IPS-18c (cell line): ENCODE data around the gene ARL2BP.
"Not testable (repeated sequence)": the region's sequence is repeated elsewhere in the genome, so short reads cannot be mapped to it uniquely, and the experiment has no call there.

Experiments
- H3K4me3 ChIP-seq: 2 replicates; pipeline ENCODE4 v1.7.0; 2013; ENCODE audit warnings: low read depth, mild to moderate bottlenecking, low read length, moderate library complexity; ENCODE audit not compliant: insufficient read depth
- H3K9me3 ChIP-seq: one replicate; pipeline ENCODE4 v1.6.1; 2013; ENCODE audit warnings: mild to moderate bottlenecking, low read length, moderate library complexity; ENCODE audit not compliant: control insufficient read depth, insufficient read depth

The ARL2BP gene

DNA sequence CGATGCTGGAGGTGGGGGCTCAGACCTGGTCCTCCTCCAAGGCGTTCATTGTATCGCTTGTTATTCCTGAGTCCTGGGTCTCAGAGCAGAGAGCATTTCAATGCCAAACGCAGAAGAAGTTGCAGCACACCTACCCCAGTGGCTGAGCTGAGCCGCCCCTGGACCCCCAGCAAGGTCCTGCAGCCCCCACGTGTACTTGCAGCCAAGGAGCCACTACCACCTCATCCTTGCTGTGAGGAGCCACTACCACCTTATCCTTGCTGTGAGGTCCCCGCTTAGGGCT lies 25.9 kb downstream of the ARL2BP start:
- Histone ChIP-seq H3K4me3 (no peak overlapping the region), H3K9me3 (no peaks in the 10 kb centered on the region)

DNA sequence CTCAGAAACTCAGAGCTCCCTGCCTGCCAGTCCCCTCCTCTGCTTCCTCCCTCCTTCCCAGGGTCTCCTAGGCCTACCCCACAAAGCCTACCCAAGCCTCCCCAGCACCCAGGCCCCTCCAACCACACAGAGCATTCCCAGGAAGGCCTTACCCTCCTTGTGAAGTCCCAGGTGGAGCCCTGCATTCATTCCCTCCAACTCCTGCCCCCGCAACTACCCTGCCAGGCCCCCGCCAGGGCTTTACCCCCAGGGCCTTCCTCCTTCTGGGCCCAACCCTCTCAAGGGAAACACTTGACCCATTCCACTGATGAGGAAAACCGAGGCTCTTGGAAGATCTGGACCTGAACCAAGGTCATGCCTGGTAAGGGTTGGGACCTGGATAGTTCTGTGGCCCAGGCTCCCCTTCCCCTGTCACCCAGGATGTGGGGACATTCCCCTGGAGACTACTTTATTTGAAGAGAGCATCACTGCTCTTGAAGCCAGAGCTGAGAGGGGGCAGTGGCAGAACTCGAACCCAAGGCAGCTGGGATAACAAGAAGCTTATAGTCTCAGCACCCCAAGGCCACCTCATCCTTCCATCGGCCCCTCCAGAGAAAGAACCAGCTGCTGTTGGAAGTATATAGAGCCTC lies 26.9 kb downstream of the ARL2BP start:
- H3K9me3 ChIP-seq, result no peaks in the 10 kb centered on the region
- H3K4me3 ChIP-seq, result no peak overlapping the region

DNA sequence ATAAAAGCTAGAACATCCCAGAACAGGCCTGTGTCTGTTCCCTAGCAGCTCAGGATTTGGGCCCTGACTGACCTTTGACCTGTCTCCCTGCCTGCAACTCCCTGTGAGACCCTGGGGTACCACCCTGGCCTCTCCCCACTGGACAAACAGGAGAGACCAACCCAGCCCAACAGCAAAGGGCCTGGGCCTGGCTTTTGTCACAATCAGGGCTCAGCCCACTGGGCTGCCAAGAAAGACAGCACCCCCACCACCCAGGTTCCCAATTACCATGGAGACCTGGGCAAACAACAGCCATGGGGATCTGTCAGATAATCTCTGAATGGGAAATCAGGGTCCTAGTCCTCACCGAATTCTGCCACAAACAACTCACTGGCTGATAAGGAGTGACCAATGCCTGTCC lies 28.3 kb downstream of the ARL2BP start:
- Histone ChIP-seq H3K9me3 (no peaks in the 10 kb centered on the region), H3K4me3 (no peak overlapping the region)

DNA sequence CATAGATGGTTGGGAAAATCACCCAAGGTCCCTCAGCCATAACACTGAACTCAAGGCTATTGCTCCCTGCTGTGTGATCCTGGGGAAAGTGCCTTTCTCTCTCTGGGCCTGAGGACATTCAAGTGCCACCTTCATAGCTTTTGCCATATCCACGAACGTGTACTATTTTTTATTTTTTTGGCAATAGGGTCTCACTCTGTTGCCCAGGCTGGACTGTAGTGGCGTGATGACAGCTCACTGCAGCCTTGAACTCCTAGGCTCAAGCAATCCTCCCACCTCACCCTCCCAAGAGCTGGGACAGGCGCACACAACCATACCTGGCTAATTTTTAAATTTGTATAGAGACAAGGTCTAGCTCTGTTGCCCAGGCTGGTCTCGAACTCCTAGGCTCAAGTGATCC lies 28.8 kb downstream of the ARL2BP start:
- no peaks in the 10 kb centered on the region for H3K9me3 ChIP-seq
- H3K4me3 ChIP-seq, result no peak overlapping the region

DNA sequence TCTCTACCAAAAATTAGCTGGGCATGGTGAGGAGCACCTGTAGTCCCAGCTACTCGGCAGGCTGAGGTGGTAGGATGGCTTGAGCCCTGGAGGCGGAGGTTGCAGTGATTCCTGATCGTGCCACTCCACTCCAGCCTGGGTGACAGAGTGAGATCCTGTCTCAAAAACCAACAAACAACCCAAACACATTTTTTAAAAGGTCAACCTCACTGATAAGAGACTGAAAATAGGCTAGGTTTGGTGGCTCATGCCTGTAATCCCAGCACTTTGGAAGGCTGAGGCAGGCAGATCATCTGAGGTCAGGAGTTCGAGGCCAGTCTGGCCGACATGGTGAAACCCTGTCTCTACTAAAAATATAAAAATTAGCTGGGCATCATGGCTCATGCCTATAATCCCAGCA lies 30.9 kb downstream of the ARL2BP start:
- H3K9me3 ChIP-seq, H3K4me3 ChIP-seq: not testable (repeated sequence)

DNA sequence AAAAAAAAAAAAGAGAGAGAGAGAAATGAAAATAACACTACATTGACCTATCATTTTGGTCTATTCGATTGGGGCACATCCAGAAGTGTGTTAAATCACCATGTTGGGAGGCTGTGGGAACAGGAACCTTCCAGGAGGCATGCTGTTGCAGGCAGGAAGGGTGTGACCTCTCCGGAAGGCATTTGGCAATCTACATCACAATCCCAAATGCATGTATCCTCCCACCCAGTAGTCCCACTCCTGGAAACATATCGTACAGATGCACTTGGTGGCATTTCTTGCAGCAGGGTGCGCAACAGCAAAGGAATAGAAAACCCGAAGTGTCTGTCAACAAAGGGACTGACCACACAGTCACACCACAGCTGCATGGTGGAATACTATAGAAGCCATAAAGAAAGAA lies 31.5 kb downstream of the ARL2BP start:
- H3K4me3 ChIP-seq, result no peak overlapping the region
- no peaks in the 10 kb centered on the region for H3K9me3 ChIP-seq

DNA sequence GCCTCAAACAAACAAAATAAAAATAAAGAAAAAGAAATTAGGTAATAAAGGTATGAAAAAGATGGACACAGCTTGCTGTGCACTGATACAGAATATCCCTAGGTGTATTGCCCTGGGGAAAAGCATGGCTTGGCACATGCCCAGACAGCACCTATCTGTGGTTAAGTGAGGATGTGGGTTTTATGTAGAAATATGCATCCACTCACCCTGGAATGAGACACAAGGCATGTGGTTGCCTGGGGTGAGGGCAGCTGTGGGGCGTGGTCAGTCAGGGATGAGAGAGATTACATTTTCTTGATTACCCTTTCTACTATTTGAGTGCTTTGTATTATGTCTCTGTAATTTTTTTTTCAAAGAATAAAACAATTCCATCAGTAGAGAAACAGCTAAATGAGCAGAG lies 32.5 kb downstream of the ARL2BP start:
- Histone ChIP-seq H3K9me3 (no peaks in the 10 kb centered on the region), H3K4me3 (no peak overlapping the region)

DNA sequence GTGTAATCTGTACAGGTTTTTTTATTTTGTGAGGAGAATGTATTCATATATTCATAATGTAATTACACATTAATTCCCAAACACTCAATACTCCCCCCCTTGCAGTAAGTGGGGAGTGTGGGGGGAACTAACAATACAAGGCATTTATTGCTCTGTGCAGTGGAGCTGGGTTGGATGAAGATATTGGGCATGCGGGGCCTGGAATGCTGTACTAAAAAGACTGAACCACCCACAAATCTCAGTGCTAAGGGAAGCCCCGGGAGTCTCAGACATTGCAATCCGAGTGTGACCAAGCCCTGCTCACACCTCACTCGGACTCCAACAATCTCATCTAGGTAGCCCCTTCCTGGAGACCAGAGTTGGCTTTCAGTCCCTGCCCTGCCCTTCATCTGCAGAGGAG lies 33.4 kb downstream of the ARL2BP start:
- no peaks in the 10 kb centered on the region for H3K9me3 ChIP-seq
- H3K4me3 ChIP-seq, result no peak overlapping the region

DNA sequence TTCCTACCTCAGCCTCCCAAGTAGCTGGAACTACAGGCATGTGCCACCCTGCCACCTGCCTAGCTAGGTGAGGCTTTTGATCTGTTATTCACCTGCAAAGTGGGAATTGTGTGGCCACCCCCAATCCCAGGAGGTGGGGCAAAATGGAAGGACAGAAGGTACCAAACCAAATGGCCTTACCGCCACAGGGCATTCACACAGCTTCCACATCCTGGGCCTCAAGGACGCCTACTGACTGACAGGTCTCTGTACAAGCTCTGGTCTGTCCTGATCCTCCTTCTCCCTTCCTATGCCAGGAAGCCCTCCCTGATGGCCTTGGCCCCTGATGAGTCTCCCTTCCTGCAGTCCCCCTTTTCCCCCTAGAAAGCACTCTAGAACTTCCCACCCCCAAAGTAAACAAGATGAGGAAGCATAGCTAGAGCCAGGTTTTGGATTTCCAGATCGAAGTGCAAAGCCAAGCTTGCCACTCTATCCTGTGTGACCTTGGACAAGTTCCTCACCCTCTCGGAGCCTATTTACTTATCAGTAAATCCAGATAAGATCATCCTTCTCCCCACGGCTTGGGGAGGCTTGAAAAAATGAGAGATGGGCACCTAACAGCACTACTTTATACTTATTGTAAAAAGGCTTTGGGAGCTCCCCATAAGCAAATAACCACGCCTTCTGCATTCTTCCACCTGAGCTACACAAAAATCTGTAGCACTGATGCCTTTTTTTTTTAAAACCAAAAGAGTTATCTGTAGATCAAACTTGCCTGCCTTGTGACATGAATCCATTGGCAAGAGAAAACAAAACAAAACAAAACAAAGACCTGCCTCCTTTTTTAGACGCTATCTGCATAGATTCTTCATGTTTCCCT lies 35.0 kb downstream of the ARL2BP start:
- H3K9me3 ChIP-seq, result no peaks in the 10 kb centered on the region
- H3K4me3 ChIP-seq, result no peak overlapping the region

DNA sequence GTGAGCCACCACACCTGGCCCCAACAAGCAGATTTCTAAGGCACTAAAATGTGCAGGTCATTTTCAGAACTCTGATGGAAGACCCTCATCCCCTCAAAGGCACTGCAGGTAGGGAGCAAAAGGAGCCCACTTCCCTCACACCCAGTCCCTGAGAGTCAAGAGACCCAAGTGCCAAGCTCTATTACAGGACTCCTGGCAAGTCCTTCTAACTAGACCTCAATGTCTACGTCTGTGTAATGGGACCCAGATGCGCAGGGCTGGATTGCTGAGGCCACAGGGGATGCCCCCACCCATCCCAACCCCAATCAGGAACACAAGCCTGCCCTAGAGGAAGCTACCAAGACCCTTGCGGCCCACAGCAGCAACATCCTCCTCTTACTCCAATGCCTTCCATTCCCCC lies 36.7 kb downstream of the ARL2BP start:
- Histone ChIP-seq H3K9me3 (no peaks in the 10 kb centered on the region), H3K4me3 (no peak overlapping the region)

DNA sequence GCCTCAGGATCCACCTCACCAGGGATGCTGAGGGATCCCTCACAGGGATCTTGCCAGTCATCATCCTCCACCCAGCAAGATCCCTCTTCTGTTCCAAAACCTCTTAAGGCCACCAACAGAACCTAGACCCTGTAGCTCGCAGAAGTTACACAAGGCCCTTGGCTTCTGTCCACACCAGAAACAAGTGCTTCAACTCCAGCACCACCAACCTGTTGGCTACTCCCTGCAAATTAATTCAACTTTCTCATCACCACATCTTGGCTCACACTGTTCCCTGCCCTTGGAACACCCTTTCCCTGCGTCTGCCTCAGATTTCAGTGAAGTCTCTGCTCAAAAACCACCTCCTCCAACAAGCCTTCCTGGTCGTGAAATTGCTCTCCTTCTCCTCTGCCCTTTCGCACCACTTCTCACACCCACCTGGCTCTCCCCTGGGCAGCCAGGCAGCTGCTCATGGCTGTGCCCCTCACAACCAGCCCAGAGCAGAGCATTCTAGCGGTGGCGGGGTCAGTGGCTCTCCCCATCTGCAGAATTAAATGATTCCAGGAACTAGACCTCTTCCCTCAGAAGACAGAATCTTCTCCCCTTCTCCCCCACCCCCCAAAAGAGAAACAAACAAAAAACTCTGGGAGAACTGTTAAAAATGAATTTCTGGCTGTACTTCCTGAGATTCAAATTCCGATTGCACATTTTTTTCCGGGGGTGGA lies 37.6 kb downstream of the ARL2BP start:
- no peak overlapping the region for H3K4me3 ChIP-seq
- no peaks in the 10 kb centered on the region for H3K9me3 ChIP-seq

DNA sequence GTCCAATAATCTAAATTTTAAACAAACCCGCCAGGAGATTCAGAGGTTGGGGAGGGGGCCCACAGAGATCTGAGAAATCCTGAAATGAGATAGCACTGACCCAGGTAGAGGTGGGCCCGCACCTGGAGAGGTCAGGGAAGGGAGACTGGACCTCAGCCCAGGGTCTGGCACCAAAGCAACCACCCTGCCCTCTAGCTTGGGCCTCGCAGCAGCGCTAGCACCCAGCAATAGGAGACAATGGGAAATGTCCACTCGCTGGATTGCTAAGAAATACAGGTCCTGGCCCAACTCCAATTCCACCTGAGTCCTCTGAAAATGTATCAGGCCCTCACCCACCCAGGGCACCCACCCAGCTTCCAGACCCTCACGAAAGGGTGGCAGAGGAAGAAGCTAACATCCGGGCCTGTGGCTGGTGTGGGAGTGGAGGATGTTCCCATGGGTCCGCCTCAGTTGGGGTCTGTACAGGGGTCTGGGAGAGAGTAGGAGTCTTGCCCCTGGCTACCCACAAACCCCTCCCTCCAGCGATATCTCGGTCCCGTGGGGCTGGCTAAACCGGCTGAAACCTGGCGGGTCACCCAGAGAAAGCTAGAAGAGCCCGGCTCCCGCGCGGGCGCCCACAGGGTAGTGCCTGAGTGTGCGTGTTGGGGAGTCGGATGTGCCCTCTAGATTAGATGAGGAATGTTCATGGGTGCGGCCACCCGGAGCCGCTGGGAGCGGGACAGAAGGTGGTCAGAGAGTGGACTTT lies 38.3 kb downstream of the ARL2BP start:
- Histone ChIP-seq H3K4me3 (peak overlapping the region; percentile 83), H3K9me3 (no peaks in the 10 kb centered on the region)

DNA sequence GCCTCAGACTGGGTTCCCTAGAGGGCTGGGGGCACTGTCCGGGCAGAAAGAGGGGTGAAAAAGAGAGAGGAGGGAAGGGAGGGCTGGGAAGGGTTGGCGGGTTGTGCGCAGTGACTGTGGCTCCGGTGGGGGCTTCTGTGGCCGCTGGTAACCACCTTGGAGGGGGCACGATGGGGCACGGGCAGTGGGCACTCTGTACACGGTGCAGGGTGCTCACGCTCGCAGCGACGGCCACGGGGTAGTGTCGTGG lies 38.8 kb downstream of the ARL2BP start:
- Histone ChIP-seq H3K4me3 (peak overlapping the region; percentile 83), H3K9me3 (no peaks in the 10 kb centered on the region)

DNA sequence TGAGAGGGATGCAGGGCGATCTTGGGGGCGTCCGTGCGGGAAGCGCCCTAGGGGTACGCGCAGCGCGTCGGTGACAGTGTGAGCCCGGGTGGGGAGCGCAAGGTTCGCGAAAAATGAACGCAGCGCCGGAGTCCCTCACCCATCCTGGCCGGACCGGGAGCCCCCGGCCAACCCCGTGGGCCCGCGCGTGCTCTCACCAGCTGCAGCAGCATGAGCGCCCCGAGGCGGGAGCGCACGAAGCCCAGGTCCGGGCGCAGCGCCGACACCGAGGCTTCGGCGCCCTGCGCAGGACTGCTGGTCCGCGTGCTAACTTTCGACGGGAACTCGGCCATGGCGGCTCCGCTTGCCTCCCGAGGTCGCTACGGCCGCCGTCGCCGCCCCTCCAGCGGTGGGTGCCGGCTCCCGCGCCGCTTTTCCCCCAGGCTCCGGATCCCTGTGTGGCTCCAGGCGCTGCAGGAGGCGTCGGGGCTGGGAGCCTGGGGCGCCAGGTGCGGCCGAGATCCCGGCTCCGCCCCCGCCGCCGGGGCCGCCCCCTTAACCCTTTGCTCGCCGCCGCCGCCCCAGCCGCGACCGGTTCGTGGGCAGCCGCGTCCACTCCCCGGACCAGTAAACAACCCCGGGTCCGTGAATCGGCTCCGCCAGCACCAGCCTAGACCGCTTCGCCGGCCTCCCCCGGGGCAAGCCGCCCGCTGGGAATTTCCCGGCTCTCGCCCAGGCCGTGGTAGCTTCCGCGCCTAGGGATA lies 39.3 kb downstream of the ARL2BP start, which contains the start of gene PLLP:
Gene PLLP (minus strand): TSS at position 464 of the 743 bp plus-strand sequence. CDS start 132 bp downstream, at position 332.
- H3K4me3 ChIP-seq, result peak within 1 kb of the TSS; percentile 83
- no peaks in the 10 kb centered on the region for H3K9me3 ChIP-seq

DNA sequence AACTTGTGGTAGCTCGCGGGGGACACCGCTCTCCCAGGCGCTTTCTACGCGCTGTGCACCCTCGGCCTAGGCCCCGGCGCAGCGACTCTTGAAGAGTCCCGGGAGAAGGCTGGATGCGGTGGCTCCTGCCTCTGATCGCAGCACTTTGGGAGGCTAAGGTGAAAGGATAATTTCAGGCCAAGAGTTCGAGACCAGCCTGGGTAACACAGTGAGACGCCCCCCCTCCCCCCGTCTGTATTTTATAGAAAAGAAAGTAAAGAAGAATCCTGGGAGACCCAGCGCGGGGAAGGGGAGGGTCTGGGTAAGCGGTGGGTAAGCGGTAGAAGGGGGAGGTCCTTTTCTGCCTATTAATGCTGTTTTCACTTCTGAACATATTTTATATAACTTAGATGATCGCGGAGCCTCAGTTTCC lies 39.9 kb downstream of the ARL2BP start:
- peak overlapping the region; percentile 83 for H3K4me3 ChIP-seq

DNA sequence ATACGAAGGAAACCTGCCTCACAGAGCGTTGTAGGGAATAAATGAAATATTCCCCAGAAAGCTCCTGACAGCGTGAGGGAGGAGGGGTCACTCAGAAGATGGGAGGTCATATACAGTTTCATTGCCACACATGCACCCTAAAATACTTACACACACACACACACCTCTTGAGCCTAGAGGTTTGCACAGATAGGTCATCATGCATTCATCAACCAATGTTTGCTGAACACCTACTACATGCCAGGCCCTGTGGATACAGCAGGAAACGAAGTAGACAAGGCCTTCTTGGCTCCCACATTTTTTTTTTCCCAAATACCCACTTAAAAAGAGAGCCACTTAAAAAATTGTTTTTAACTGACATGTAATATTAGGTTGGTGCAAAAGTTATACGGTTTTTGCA lies 40.3 kb downstream of the ARL2BP start:
- H3K4me3 ChIP-seq, result no peak overlapping the region

More for the DNA sequence above, 39.9 kb downstream of the ARL2BP start:
- H3K9me3 ChIP-seq, result no peaks in the 10 kb centered on the region

More for the DNA sequence above, 40.3 kb downstream of the ARL2BP start:
- H3K9me3 ChIP-seq, result no peaks in the 10 kb centered on the region
